Astrocyte of the cerebellum (primary cell): ENCODE measurements around the gene BCAT1.

ENCODE experiments used
- DNase-seq: peaks from one replicate; pipeline ENCODE4 v3.0.0-alpha.2; 2011; ENCODE audit warnings: low read depth
- H3K4me3 ChIP-seq: 2 replicates; pipeline ENCODE4 v1.5.1; 2011; ENCODE audit warnings: mild to moderate bottlenecking, low read depth, low read length, moderate library complexity
- in situ Hi-C: cut with HindIII; loops from 2 replicates; pipeline ENCODE4 v1.10.0; 2017; ENCODE audit warnings: low sequenced_read_pairs
- TF ChIP-seq, protein P1 (sequence below): IDR thresholded peaks from 2 replicates; pipeline ENCODE4 v1.5.1; 2012; ENCODE audit warnings: low read length, low read depth, moderate library complexity, mild to moderate bottlenecking; ENCODE audit errors: missing control alignments

Gene BCAT1

DNA sequence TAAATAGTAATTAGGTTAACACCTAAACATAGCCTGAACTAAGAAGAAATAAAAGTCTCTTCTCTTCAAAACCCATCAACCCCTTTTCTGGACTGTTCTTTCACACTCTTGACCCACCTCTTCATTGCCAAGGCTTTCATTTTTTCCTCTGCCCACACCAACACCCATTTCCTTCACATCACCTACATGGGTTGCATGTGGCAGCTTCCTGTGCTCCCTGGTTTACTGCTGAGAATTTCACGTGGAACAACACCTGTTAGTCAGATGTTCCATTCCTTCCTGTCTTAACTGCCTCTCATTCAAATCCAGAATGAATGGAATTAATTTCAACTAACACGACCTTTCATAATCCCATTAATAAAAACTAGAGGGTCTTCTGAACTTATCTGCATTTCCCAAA, 157.3 kb downstream of the BCAT1 start:
- no peak for DNase-seq
- in situ Hi-C loops: no loop called here
- TF ChIP-seq, protein P1, sequence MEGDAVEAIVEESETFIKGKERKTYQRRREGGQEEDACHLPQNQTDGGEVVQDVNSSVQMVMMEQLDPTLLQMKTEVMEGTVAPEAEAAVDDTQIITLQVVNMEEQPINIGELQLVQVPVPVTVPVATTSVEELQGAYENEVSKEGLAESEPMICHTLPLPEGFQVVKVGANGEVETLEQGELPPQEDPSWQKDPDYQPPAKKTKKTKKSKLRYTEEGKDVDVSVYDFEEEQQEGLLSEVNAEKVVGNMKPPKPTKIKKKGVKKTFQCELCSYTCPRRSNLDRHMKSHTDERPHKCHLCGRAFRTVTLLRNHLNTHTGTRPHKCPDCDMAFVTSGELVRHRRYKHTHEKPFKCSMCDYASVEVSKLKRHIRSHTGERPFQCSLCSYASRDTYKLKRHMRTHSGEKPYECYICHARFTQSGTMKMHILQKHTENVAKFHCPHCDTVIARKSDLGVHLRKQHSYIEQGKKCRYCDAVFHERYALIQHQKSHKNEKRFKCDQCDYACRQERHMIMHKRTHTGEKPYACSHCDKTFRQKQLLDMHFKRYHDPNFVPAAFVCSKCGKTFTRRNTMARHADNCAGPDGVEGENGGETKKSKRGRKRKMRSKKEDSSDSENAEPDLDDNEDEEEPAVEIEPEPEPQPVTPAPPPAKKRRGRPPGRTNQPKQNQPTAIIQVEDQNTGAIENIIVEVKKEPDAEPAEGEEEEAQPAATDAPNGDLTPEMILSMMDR: no peak
- H3K4me3 ChIP-seq: no peak overlapping the region

DNA sequence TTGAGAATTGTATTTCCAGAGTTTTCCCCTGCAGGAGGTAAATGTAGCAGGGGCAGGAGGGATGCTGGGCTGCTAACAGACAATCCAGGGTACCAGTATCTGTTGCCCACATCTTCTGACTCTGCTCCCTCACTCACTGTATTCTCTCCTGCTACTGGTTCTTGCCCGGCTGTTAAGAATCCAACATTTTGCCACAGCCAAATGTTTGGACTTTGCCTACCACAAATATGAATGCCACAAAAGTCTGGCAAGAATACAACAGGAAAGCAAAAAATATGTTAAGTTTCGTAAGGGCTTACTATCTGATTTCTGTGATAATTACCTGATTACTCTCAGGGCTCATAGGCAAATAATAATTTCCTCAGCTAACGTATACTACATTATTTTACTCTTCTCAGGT, 160.0 kb downstream of the BCAT1 start:
- no peak overlapping the region for H3K4me3 ChIP-seq
- in situ Hi-C loops: no loop called here
- TF ChIP-seq, protein P1: no peak
- peak; percentile 19 for DNase-seq

GRCh38 chr12:24780697-24781368, 168.1 kb downstream of the BCAT1 start:
- TF ChIP-seq, protein P1: no peak
- no peak overlapping the region for H3K4me3 ChIP-seq
- in situ Hi-C loops: no loop called here
- DNase-seq: peak; percentile 13

GRCh38 chr12:24778486-24779304, 170.2 kb downstream of the BCAT1 start:
- peak; percentile 58 for DNase-seq
- TF ChIP-seq, protein P1: peak; percentile 38
- H3K4me3 ChIP-seq: no peak overlapping the region
- in situ Hi-C loops: no loop called here

GRCh38 chr12:24777359-24777758, 171.5 kb downstream of the BCAT1 start:
- in situ Hi-C loops: no loop called here
- no peak overlapping the region for H3K4me3 ChIP-seq
- TF ChIP-seq, protein P1: no peak
- no peak for DNase-seq

- TF ChIP-seq, protein P1: no peak
- no peak for DNase-seq
- H3K4me3 ChIP-seq: no peak overlapping the region
- in situ Hi-C loops: no loop called here
Observed at GRCh38 chr12:24776861-24777260, 172.0 kb downstream of the BCAT1 start.
